ENCODE results near the gene PREPL. TPM values are rescaled to one million over a fixed set of nuclear protein-coding genes. Genes with fewer than 3 reads are reported as not detected.
A peak's percentile ranks its signal among the peaks of the same experiment; 100 is the strongest.

The PREPL gene
- polyA plus RNA-seq, 3 donors, result 151 to 189 (median 169) TPM

DNA sequence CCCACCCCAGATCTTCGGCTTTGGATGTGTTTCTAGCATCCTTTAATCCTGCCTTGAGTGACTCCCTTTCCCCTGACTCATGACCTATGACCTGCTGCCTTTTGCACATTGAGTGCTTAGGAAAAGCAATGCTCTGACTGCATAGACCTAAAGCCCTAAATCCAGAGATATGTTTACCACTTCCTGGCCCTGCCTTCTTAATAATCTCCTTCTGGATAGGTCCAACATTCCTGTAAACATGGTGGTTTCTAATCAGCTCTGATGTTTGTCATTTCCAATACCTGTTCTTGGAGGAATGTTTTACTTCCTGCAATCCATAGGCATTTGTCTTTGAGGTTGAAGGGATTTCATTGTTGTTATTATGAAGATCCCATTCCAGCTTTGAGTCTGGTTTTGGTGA lies 83.8 kb downstream of the PREPL start:
- no peak for DNase-seq (ENCODE audit: extremely low read depth in 1 of 11, low read depth in 9 of 11, low spot score in 4 of 11)

GRCh38 chr2:44275927-44276303 lies 85.4 kb downstream of the PREPL start:
- DNase-seq (ENCODE audit: extremely low read depth in 1 of 11, low read depth in 9 of 11, low spot score in 4 of 11), result no peak

DNA sequence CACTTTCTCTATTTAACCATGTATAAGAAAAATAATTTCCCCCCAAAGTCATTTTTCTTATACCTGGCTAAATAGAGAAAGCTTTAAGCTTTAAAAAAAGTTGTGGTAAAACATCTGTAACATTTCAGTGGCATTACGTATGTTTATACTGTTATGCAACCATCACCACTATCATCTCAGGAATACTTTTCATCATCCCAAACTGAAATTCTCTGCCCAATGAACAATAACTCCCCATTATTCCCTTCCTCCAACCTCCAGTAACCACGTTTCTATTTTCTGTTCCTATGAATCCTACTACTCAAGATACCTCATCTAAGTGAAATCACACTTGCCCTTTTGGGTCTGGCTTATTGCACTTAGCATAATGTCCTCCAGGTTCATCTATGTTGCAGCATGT lies 87.7 kb downstream of the PREPL start:
- DNase-seq (ENCODE audit: extremely low read depth in 1 of 11, low read depth in 9 of 11, low spot score in 4 of 11), result no peak

- DNase-seq (ENCODE audit: extremely low read depth in 1 of 11, low read depth in 9 of 11, low spot score in 4 of 11), result no peak
Observed at GRCh38 chr2:44273076-44273475, 88.2 kb downstream of the PREPL start.

GRCh38 chr2:44271296-44271695 lies 90.0 kb downstream of the PREPL start:
- DNase-seq (ENCODE audit: extremely low read depth in 1 of 11, low read depth in 9 of 11, low spot score in 4 of 11), result no peak

DNA sequence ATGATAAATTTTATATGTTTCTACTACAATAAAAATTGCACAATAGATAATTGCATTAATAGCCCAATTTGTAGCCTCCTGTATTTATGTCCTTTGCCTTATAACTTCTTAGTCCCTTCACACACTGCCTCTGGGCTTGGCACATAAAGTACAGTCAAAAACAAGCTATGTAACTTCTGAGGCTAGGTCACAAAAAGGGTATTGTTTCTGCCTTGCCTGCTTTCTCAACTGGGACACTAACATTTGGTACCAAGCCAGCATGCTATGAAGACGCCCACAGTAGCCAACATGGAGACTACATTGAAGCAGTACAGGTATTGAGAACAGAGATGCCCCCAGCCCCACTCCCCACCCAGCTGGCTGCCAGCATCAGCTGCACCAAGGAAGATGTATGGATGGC lies 91.5 kb downstream of the PREPL start:
- no peak for DNase-seq (ENCODE audit: extremely low read depth in 1 of 11, low read depth in 9 of 11, low spot score in 4 of 11)

GRCh38 chr2:44267796-44268648 lies 93.3 kb downstream of the PREPL start:
- peak in 1 of 11 donors; percentile 25 for DNase-seq (ENCODE audit: extremely low read depth in 1 of 11, low read depth in 9 of 11, low spot score in 4 of 11)

Other genes starting within 250 kb of the PREPL start
- 10 to 100 TPM; 62.1 to 85.4 (median 74.1) TPM for gene PPM1B, start 192.6 kb downstream of the PREPL start, polyA plus RNA-seq (ENCODE audit: insufficient read length in 3 of 3)
- 100 to 1,000 TPM; 146 to 244 (median 223) TPM for gene SLC3A1, start 86.0 kb downstream of the PREPL start, polyA plus RNA-seq (ENCODE audit: insufficient read length in 3 of 3)
- gene CAMKMT, start 453 bp upstream of the PREPL start, polyA plus RNA-seq (ENCODE audit: insufficient read length in 3 of 3), result 10 to 100 TPM; 13.2 to 14.8 (median 14.5) TPM